ENCODE results near the gene ITSN1. TPM values are rescaled to one million over a fixed set of nuclear protein-coding genes. Genes with fewer than 3 reads are reported as not detected.
A peak's percentile ranks its signal among the peaks of the same experiment; 100 is the strongest.
"Not testable (repeated sequence)": the region's sequence is repeated elsewhere in the genome, so short reads cannot be mapped to it uniquely, and the experiment has no call there.

Gene ITSN1
- total RNA-seq, 1 experiment from 2014 or later: 18.8 TPM

DNA sequence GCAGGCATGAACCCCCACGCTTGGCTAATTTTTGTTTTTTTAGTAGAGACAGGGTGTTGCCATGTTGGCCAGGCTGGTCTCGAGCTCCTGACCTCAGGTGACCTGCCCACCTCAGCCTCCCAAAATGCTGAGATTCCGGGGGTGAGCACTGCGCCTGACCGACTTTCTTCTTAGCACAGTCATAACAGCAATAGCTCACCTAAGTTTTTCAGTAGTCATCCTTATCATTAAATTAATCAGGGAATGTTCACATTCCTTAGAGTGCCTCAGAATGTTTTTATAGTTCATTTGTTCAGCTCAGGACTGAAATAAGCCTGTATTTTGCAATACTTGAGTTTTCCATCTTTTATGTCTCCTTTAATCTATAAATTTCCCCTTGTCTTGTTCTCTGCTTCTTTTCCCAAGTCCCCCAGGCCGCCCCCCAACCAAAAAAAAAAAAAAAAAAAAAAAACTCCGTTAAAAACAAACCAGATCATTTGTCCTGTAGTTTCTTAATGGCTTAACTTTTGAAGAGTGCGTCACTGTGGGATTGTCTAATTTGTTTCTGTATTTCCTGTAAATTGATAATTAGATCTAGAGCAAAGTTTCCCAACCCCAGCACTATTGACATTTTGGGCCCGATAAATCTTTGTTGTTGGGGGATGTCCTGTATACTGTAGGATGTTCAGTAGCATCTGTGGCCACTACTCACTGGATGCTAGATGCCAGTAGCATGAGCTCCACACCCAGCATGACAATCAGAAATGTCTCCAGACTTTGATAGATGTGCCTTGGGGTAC lies 120.7 kb downstream of the ITSN1 start:
- no peak for DNase-seq (ENCODE audit: extremely low read depth, low read depth)

DNA sequence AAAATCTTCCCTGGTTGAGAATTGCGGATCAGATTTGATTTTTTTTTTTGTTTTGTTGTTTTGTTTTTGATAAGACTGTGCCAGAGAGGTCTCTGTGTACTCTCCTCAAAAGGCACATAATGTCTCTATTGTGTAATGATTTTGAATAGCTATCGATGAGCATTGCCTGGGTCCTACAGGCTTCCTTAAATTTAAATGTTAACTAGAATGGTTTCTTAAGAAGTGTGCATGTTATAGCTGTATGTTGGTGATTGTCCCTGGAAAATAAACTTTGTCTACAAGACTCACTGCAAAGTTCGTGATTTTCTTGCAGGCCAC lies 121.2 kb downstream of the ITSN1 start:
- no peak for DNase-seq (ENCODE audit: extremely low read depth, low read depth)

DNA sequence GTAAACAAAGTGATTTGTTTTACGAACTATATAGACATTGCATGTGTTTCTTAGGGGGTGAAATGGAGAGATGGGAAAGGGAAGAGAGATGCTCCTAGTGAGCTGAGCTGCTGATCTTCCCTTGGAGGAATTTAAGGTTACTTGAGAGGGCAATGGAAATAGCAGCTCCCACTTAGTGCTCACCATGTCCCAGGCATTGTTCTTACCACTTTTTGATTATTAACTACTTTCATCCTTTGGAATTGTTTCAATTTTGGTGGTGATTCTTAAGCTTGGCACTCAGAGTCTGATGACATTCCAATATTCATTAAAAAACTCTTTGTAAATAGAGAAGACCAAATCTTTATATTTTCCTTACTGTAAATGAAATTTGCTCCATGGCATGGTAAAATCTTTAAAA lies 124.9 kb downstream of the ITSN1 start:
- no peak for DNase-seq (ENCODE audit: extremely low read depth, low read depth)

DNA sequence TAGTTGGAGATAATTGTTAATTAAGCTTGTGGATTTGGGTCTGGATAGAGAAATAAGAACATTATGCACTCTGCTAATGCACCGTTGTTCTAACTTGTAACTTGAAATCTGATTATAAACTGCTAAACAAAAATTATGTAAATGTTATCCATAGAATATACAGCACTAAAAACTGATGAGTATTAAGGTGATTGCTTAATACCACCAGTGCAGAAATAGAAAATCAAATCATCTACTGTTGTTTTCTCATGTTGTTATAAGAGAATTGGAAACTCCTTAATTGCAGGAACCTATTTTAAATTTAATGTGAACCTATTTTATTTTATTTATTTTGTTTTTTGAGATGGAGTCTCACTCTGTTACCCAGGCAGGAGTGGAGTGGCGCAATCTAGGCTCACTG lies 125.7 kb downstream of the ITSN1 start:
- no peak for DNase-seq (ENCODE audit: extremely low read depth, low read depth)

DNA sequence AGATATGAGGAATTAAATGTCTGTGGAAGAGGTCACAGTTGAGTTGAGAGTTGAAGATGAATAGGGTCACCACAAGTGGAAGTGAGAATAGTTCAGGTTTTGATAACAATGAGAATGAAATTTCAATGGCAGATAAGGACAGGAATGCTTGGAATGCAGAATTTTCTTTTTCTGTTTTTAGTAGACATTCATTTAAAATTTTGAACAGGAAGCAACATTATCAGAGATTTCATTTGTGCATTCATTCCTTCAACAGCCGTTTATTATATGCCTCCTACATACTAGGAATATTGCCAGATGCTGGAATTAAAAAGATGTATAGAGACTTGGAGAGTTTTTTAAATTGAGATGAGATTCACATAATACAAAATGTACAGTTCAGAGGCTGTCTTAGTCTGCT lies 126.8 kb downstream of the ITSN1 start:
- no peak for DNase-seq (ENCODE audit: extremely low read depth, low read depth)

DNA sequence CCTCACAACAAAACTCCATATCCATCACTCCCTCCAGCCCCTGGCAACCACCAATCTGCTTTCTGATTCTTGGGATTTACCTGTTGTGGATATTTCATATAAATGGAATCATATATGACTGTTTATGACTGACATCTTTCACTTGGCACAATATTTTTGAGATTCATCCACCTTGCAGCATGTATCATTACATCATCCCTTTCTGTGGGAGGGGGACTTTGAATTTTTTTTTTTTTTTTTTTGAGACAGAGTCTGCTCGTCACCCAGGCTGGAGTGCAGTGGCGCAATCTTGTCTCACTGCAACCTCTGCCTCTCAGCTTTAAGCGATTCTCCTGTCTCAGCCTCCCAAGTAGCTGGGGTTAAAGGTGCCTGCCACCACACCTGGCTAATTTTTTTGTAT lies 128.2 kb downstream of the ITSN1 start:
- DNase-seq (ENCODE audit: extremely low read depth, low read depth): no peak

DNA sequence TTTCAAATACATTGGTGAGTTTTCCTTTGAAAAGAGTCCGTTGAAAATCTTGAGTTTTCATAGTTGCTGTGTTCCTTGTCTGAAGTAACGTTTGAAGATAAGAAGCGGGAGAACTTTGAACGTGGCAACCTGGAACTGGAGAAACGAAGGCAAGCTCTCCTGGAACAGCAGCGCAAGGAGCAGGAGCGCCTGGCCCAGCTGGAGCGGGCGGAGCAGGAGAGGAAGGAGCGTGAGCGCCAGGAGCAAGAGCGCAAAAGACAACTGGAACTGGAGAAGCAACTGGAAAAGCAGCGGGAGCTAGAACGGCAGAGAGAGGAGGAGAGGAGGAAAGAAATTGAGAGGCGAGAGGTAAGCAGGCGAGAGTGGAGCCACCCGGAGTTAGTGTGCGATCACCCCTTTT lies 129.7 kb downstream of the ITSN1 start:
- DNase-seq (ENCODE audit: extremely low read depth, low read depth): no peak

GRCh38 chr21:33774551-33774950 lies 132.2 kb downstream of the ITSN1 start:
- DNase-seq (ENCODE audit: extremely low read depth, low read depth): no peak

- no peak for DNase-seq (ENCODE audit: extremely low read depth, low read depth)
These were observed 133.0 kb downstream of the ITSN1 start for GRCh38 chr21:33775100-33775828.

GRCh38 chr21:33780631-33781030 lies 138.3 kb downstream of the ITSN1 start:
- DNase-seq (ENCODE audit: extremely low read depth, low read depth): no peak

DNA sequence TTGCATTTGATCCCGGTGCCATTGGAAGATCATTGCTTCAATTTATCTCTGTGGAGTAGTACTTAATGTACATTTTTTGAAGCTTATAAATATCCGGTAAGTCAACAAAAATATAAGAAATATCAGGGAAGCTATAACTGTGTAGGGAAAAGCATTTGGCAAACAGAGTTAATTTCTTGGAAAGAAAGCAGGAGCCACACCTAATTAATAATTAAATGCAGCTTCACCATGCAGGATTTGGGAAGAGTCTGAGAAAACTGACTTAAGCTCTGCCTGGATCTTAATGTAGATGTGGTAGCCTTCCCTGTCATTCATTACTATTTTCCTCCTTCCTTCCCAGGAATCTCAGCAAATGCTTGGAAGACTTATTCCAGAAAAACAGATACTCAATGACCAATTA lies 138.8 kb downstream of the ITSN1 start:
- DNase-seq (ENCODE audit: extremely low read depth, low read depth): no peak

DNA sequence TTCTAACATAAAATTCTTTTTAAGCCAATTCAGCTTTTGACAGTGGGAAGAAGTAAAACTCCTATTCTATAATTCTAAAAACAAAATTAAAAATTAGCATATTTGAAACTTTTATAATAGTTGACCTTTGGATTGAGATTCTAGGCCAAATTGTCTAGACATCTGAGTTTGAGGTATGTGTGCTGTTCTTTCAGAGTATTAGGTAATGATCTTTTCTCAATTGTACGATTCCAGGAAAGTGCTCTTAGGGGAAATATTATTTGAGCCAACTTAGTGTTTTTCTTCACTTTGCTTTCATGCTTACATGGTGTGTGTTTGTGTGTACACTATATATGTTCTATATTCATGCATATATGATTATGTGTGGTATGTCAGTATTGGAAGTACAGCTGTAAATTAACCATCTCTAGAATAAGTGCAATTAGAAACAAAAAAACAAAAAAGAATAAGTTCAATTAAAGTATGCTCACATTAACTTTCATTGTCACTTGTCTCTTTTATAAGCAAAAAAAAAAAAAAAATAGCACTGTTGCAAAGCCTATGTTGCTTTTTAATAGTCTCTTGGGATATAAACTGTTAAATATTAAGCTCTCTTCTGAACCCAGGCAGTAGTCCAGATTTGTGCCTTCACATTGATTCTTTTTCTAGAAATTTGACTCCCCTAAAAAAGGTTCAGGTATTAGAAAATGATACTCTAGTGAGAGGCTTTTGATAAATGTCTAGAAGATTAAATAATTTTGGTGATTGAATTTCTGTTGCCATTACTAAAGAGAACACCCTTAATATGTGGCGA lies 141.1 kb downstream of the ITSN1 start:
- DNase-seq (ENCODE audit: extremely low read depth, low read depth): no peak

GRCh38 chr21:33787431-33787830 lies 145.1 kb downstream of the ITSN1 start:
- DNase-seq (ENCODE audit: extremely low read depth, low read depth): no peak

GRCh38 chr21:33788438-33788837 lies 146.1 kb downstream of the ITSN1 start:
- DNase-seq (ENCODE audit: extremely low read depth, low read depth): not testable (repeated sequence)

DNA sequence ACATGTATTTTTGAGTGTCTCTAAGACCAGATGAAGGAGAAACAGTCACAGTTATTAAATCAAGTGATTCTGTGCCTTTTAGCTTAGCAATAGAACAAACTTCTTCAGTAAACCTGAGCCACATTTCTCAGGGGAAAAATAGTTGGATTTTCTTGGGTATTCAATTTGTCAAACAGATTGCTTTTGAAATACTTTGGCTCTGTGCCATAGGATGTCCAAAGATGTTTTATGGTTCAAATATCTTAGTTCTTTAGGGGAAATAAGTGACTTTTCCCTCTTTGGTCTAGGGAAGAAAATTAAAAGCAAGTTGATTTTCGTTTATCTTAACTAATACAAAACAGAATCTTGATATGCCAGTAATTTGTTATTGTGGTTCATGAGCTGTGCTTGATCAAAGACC lies 147.4 kb downstream of the ITSN1 start:
- DNase-seq (ENCODE audit: extremely low read depth, low read depth): no peak

GRCh38 chr21:33791073-33791472 lies 148.8 kb downstream of the ITSN1 start:
- no peak for DNase-seq (ENCODE audit: extremely low read depth, low read depth)

DNA sequence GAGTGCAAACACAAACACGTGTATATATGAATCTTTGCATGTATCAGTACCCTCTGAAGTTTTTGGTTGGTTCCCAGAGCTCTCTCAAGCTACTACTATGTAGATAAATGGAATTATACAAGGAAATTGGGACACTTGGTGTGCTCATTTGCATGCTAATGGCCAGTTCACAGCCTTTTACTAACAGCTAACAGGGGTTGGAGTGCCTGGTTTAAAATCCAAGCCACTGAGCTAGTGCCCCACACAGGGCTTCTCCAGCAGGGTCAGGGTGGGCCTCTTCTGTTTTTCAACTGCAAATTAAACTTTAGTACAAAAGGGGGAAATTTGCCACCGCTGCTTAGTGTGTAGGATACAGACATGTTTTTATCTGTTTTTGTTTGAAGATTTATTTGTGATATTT lies 152.3 kb downstream of the ITSN1 start:
- DNase-seq (ENCODE audit: extremely low read depth, low read depth): no peak

DNA sequence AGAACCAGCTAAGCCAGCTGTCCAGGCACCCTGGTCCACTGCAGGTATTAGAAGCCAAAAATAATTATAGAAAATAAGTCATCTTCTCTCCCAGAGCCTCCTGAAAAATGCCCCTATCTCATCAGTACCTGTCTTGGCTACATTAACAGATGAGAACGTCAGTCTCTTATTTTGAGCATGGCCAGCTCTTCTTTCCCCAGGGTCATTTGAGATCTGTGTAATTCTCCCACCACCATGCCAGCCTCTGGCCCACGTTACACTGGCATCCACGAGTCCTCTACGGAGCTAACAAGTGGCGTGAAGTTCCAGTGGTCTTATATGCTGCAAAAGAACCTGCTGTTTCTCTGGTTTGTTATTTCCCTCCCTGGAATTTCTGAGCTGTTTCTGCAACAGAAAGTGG lies 155.3 kb downstream of the ITSN1 start:
- DNase-seq (ENCODE audit: extremely low read depth, low read depth): no peak

DNA sequence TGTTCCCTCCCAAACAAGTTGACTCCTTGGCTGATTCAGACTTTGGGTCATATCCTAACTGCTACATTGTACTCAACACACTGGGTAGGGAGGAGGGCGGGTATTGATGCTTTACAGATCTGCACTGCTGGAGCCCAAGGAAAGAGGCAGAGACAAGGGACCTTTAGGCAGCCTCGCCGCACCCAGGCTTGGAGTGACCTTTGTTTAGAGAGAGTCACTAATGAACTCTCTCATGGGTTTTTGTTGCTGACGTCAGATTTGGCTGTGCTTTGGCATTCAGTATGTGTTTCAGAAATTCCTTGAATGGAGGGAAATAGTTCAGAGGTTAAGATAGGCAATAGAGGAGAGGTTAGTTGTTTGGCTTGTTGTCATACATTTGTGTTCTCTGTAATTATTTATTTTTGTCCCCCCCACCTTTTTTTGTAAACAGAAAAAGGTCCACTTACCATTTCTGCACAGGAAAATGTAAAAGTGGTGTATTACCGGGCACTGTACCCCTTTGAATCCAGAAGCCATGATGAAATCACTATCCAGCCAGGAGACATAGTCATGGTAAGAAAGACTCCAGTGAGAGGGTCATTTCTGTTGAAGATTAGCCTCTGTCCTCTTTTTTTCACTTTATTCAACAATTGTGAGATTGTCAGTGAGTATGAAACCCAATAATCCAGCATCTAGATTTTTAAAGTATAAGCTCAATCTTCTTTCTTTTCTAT lies 157.2 kb downstream of the ITSN1 start:
- peak; percentile 90 for DNase-seq (ENCODE audit: extremely low read depth, low read depth)

DNA sequence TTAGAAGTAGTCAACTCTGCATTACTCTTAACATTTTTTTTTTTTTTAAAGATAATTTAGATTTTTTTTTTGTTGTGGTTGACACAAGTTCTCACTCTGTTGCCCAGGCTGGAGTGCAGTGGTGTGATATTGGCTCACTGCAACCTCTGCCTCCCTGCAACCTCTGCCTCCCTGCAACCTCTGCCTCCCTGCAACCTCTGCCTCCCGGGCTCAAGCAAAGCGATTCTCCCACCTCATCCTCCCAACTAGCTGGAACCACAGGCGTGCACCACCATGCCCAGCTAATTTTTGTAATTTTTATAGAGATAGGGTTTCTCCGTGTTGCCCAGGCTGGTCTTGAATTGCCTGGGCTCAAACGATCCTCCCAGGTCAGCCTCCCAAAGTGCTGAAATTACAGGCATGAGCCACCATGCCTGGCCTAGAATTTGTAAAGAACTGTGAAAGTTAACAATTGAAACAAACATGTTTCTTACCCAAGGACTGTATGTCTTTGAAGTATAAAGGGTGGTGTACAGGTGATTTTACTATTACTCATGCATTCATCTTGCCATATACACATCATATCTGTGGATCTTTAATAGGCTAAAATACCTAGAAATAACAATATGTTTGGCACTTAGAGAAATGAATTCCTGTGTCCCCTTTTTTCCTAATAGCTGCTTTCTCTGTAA lies 158.6 kb downstream of the ITSN1 start:
- no peak for DNase-seq (ENCODE audit: extremely low read depth, low read depth)
